Keratinocyte (primary cell): ENCODE measurements around the gene GNAT2.

ENCODE experiments used
- CTCF ChIP-seq, 3 experiments: IDR thresholded peaks in 1 of 3; conservative IDR thresholded peaks in 1 of 3; optimal IDR thresholded peaks in 1 of 3; 2 replicates in 2 of 3; 3 replicates in 1 of 3; pipeline versions ENCODE3 to v1.5.1; 2011; ENCODE audit warnings: low read length in 3 of 3, mild to moderate bottlenecking in 3 of 3, moderate library complexity in 2 of 3, control low read depth in 1 of 3, inconsistent platforms in 1 of 3; ENCODE audit not compliant: insufficient read depth in 2 of 3; ENCODE audit errors: extremely low read depth in 1 of 3
- EZH2 ChIP-seq: IDR thresholded peaks from one replicate; pipeline ENCODE4 v1.6.1; 2012; ENCODE audit warnings: inconsistent platforms, mild to moderate bottlenecking, low read length, moderate library complexity

GRCh38 chr1:109661391-109661790 lies 42.0 kb upstream of the GNAT2 start:
- TF ChIP-seq EZH2 = no peak
- no peak for TF ChIP-seq CTCF (optimal IDR thresholded peaks at IDR 0.05 in 1 of 3, IDR thresholded peaks at IDR 0.05 in 1 of 3, conservative IDR thresholded peaks at IDR 0.05 in 1 of 3; ENCODE audit: extremely low read depth in 1 of 3, insufficient read depth in 2 of 3, low read length in 3 of 3)
